ENCODE measurements around the gene C1orf159.

Gene C1orf159

DNA sequence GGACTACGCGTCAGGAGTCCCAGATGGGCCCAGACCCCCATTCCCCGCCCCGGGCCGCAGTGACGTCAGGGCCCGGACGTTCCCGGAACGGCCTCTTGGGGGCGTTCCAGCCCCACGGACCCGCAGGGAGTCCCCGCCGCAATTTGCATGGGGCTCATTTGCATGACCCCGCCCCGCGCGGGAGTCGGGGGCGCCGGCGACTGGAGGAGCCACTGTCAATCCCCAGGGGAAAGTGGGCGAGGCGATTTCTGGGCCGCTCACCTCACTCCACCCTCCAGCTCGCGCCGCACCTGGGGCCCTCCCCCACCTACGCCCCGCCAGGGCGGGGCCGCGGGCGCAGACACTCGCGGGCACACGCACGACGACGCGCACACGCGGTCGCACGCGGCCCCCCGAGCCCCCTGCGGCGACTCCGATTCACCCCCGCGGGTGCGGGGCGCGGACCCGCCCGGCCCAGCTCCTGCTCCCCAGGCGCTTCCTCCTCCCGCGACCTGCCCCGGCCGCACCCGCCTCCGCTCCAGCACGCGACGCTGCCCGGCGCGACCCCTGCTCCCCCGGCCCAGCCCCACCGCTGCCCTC, 82.8 kb downstream of the C1orf159 start:
- peak; percentile 79 for DNase-seq

DNA sequence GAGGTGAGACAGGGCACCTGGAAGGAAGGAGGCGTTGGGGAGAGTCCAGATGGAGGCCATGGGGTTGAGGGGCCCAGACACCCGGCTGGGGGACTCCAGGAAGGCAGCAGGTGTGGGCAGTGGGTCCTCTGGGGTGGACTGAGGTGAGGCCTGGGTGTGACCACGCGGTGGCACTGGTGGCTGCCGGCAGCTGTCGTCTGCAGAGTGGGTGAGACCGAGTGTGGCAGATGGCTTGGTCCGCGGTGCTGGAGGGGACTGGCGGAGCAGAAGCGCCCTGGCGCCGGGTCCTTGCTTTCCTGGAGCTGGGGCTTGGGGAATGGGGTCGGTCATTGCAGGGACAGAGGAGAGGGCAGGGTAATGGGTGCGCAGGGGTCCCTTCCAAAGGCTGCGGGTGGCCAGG, 83.5 kb downstream of the C1orf159 start:
- no peak for DNase-seq
